Measurements from ENCODE around the gene SCUBE3. TPM values are rescaled to one million over a fixed set of nuclear protein-coding genes. Genes with fewer than 3 reads are reported as not detected.
A peak's percentile ranks its signal among the peaks of the same experiment; 100 is the strongest.

SCUBE3 gene
- total RNA-seq, 1 donor from 2014 or later = 0.25 TPM

DNA sequence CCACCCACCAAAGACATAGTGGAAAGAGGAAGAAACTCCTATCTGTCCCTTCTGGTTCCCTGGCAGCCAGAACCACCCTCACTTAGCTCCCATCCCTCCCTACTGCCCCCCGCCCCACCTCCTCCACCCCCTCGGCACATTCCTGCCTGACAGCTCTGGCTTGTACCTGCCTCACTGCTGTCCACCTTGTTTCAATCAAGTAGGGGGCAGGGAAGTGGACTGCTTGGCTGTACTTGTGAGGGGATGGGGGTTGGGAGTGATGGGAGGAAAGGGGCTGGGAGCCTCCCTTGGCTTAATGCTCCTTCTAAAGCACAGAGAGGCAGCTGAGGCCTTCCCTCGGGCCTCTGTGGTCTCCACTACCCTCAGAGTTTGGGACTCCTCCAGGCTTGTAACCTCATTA, 23.7 kb downstream of the SCUBE3 start:
- H3K27me3 Mint-ChIP-seq (ENCODE audit: unreplicated experiment) = peaks cover 10% of the 10 kb centered on the region
- H3K4me3 Mint-ChIP-seq (ENCODE audit: unreplicated experiment) = no peak overlapping the region
- no peak for DNase-seq
- TF ChIP-seq, protein P1, sequence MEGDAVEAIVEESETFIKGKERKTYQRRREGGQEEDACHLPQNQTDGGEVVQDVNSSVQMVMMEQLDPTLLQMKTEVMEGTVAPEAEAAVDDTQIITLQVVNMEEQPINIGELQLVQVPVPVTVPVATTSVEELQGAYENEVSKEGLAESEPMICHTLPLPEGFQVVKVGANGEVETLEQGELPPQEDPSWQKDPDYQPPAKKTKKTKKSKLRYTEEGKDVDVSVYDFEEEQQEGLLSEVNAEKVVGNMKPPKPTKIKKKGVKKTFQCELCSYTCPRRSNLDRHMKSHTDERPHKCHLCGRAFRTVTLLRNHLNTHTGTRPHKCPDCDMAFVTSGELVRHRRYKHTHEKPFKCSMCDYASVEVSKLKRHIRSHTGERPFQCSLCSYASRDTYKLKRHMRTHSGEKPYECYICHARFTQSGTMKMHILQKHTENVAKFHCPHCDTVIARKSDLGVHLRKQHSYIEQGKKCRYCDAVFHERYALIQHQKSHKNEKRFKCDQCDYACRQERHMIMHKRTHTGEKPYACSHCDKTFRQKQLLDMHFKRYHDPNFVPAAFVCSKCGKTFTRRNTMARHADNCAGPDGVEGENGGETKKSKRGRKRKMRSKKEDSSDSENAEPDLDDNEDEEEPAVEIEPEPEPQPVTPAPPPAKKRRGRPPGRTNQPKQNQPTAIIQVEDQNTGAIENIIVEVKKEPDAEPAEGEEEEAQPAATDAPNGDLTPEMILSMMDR (IDR thresholded peaks at IDR 0.05; ENCODE audit: partially characterized antibody, unreplicated experiment) = no peak
- H3K36me3 Mint-ChIP-seq (ENCODE audit: unreplicated experiment) = peaks cover 14% of the 10 kb centered on the region
- H3K9me3 Mint-ChIP-seq (ENCODE audit: unreplicated experiment) = peaks cover 6% of the 10 kb centered on the region
- no peak overlapping the region for H3K27ac Mint-ChIP-seq (ENCODE audit: unreplicated experiment)
- peaks cover 17% of the 10 kb centered on the region for H3K4me1 Mint-ChIP-seq (ENCODE audit: low read depth, unreplicated experiment)

DNA sequence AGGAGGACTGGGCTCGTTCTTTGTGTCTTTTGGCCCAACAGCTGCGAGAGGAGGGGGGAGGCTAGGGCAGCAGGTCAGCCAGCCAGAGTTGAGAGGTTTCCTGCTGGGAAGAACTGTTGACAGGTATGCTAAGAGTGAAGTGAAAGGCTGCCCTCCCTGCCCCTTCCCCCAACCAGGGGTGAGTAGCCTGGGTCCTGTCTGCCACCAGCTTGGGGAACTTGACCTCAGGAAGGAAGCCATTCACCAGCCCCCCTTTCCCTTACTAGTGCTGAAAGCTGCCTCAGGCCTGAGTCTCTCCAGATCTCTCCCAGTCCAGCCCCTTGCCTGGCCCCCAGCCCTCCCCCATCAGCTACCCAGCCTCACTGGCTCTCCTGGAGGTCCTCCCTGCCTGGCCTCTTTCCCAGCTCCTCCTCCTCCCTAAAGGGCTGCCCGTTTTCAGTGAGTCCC, 25.1 kb downstream of the SCUBE3 start:
- Mint-ChIP-seq H3K36me3 (ENCODE audit: unreplicated experiment) (peaks cover 12% of the 10 kb centered on the region), H3K4me1 (ENCODE audit: low read depth, unreplicated experiment) (peaks cover 17% of the 10 kb centered on the region), H3K4me3 (ENCODE audit: unreplicated experiment) (no peak overlapping the region), H3K9me3 (ENCODE audit: unreplicated experiment) (peaks cover 4% of the 10 kb centered on the region), H3K27ac (ENCODE audit: unreplicated experiment) (no peak overlapping the region), H3K27me3 (ENCODE audit: unreplicated experiment) (peaks cover 9% of the 10 kb centered on the region)
- TF ChIP-seq, protein P1 (IDR thresholded peaks at IDR 0.05; ENCODE audit: partially characterized antibody, unreplicated experiment) = no peak
- DNase-seq = no peak

DNA sequence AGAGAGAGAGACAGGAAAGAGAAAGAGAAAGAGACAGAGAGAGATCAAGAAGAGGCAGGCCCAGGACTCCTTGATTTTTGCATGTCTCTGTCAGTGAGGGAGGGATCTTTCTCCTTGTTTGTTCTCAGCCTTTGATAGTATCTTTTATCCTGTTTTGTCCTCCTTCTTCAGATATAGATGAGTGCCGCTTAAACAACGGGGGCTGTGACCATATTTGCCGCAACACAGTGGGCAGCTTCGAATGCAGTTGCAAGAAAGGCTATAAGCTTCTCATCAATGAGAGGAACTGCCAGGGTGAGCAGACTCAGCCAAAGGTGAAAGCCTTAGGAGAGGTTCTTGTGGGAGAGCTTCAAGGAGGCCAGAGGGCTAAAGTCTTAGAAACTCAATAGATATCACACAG, 25.8 kb downstream of the SCUBE3 start:
- TF ChIP-seq, protein P1 (IDR thresholded peaks at IDR 0.05; ENCODE audit: partially characterized antibody, unreplicated experiment) = no peak
- H3K9me3 Mint-ChIP-seq (ENCODE audit: unreplicated experiment) = peaks cover 7% of the 10 kb centered on the region
- H3K27me3 Mint-ChIP-seq (ENCODE audit: unreplicated experiment) = peaks cover 5% of the 10 kb centered on the region
- H3K27ac Mint-ChIP-seq (ENCODE audit: unreplicated experiment) = no peak overlapping the region
- H3K36me3 Mint-ChIP-seq (ENCODE audit: unreplicated experiment) = peaks cover 10% of the 10 kb centered on the region
- peaks cover 17% of the 10 kb centered on the region for H3K4me1 Mint-ChIP-seq (ENCODE audit: low read depth, unreplicated experiment)
- DNase-seq = no peak
- no peak overlapping the region for H3K4me3 Mint-ChIP-seq (ENCODE audit: unreplicated experiment)

DNA sequence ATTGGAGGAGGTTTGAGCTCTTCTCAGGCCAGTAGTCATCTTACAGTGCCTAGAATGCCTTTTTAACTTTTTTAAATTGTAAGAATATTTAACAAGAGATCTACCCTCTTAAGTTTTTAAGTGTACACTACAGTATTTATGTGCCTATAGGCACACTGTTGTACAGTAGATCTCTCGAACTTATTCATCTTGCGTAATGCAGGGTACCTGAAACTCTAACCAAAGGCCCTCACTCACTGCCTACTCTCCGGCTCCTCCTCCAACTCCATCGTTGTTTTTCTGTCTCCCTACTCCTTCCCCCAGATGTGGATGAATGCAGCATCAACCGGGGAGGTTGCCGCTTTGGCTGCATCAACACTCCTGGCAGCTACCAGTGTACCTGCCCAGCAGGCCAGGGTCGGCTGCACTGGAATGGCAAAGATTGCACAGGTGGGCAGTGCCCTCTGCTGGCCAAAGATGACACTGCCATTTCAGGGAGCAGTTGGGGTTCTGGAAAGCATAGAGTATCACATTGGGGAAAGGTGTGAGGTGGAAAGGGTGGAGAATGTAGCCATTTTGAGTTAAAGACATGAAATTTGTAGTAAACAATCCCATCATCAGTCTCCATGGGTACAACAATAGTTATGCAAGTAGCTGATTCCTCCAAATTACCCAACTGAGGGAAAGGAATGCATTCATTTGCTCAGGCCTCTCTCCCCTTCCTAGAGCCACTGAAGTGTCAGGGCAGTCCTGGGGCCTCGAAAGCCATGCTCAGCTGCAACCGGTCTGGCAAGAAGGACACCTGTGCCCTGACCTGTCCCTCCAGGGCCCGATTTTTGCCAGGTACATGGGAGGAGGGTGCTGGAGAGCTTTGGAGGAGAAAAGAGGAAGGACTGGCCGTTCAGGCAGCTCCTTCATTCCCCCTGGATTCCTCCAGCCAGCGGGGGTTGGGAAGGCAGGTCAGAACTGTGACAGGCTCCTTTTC, 27.4 kb downstream of the SCUBE3 start:
- TF ChIP-seq, protein P1 (IDR thresholded peaks at IDR 0.05; ENCODE audit: partially characterized antibody, unreplicated experiment) = peak; percentile 96
- peak; percentile 88 for DNase-seq
- Mint-ChIP-seq H3K4me1 (ENCODE audit: low read depth, unreplicated experiment) (peaks cover 17% of the 10 kb centered on the region), H3K27ac (ENCODE audit: unreplicated experiment) (no peak overlapping the region), H3K9me3 (ENCODE audit: unreplicated experiment) (peaks cover 6% of the 10 kb centered on the region), H3K36me3 (ENCODE audit: unreplicated experiment) (peaks cover 6% of the 10 kb centered on the region), H3K4me3 (ENCODE audit: unreplicated experiment) (no peak overlapping the region), H3K27me3 (ENCODE audit: unreplicated experiment) (peaks cover 5% of the 10 kb centered on the region)

DNA sequence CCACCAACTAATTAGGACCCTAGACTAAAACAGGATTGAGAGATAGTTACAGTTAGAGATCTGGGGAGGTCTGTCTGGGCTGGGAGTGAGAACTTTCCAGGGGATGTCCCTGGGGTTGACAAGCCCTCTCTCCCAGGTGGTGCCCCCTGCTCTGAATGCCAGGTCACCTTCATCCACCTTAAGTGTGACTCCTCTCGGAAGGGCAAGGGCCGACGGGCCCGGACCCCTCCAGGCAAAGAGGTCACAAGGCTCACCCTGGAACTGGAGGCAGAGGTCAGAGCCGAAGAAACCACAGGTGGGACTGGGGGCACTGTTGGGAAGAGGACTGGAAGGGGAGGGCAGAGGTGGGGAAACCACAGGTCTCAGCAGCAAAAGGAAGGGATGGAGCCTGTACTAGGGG, 28.7 kb downstream of the SCUBE3 start:
- Mint-ChIP-seq H3K36me3 (ENCODE audit: unreplicated experiment) (peaks cover 6% of the 10 kb centered on the region), H3K27me3 (ENCODE audit: unreplicated experiment) (peaks cover 5% of the 10 kb centered on the region), H3K4me3 (ENCODE audit: unreplicated experiment) (no peak overlapping the region), H3K9me3 (ENCODE audit: unreplicated experiment) (peaks cover 6% of the 10 kb centered on the region), H3K27ac (ENCODE audit: unreplicated experiment) (no peak overlapping the region), H3K4me1 (ENCODE audit: low read depth, unreplicated experiment) (peaks cover 17% of the 10 kb centered on the region)
- TF ChIP-seq, protein P1 (IDR thresholded peaks at IDR 0.05; ENCODE audit: partially characterized antibody, unreplicated experiment) = no peak
- DNase-seq = no peak
